ENCODE results near the gene BANP. TPM values are rescaled to one million over a fixed set of nuclear protein-coding genes. Genes with fewer than 3 reads are reported as not detected.
"Not testable (repeated sequence)": the region's sequence is repeated elsewhere in the genome, so short reads cannot be mapped to it uniquely, and the experiment has no call there.

BANP gene
- total RNA-seq, 1 donor from 2014 or later = 40.8 TPM

GRCh38 chr16:88090377-88091175 is 139.3 kb downstream of the BANP start:
- H3K27ac Mint-ChIP-seq; H3K4me1 Mint-ChIP-seq (ENCODE audit: low read depth); H3K36me3 Mint-ChIP-seq (ENCODE audit: low read depth); DNase-seq (ENCODE audit: low spot score); H3K4me3 Mint-ChIP-seq (ENCODE audit: low read depth); H3K9me3 Mint-ChIP-seq; intact Hi-C loops (cut with micrococcal nuclease); H3K27me3 Mint-ChIP-seq (ENCODE audit: low read depth): not testable (repeated sequence)

DNA sequence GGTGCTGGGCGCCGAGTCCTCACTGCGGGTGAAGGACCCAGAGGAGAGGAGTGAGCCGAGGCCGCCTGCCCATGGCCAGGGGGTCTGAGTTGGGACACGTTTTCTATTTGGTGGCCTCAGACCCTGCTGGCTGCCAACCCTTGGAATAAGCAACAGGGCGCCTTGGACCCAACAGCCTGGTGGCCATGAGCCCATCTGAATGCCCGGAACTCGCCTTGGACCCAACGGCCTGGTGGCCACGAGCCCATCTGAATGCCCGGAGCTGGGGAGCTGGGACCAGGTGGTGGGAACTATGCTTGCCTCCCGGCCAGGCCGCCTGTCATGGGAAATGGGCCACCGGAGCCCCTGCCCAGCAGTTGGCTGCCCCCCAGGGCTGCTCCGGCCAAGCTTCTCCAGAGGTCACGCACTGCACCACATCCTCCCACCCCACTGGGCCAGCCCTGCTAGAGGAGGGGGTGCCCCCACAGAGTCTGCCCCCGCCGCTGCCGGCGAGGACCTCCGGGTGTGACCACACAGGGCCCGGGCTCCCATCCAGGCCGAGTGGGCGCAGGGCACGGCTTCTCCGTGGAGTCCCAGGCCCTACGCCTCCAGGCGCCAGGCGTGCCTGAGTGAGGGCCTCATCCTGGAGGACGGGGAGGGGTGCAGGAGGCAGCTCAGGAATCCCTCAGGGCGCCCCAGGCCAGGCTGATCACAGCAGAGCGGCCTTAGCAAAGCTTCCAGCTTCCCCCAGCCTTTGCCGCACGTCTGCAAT is 140.2 kb downstream of the BANP start:
- H3K27ac Mint-ChIP-seq; H3K9me3 Mint-ChIP-seq; intact Hi-C loops (cut with micrococcal nuclease); H3K36me3 Mint-ChIP-seq (ENCODE audit: low read depth); H3K27me3 Mint-ChIP-seq (ENCODE audit: low read depth); DNase-seq (ENCODE audit: low spot score); H3K4me3 Mint-ChIP-seq (ENCODE audit: low read depth); H3K4me1 Mint-ChIP-seq (ENCODE audit: low read depth): not testable (repeated sequence)

DNA sequence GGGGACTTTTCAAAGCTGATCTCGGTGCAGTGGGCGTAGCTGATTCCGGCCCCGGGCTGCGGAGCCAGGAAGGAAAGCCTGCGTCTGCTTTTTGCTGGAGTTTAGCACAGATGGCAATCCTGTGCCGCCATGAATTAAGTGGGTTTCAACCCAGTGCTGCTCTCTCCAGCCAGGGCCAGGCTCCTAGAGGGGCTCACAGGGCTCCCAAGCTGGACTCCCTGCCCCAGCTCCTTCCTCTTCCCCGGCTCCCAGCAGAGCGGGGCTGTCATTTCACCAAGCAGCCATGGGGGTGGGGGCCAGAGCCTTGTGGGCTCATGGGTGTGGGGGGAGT is 140.7 kb downstream of the BANP start:
- intact Hi-C loops (cut with micrococcal nuclease); DNase-seq (ENCODE audit: low spot score); H3K27ac Mint-ChIP-seq; H3K4me3 Mint-ChIP-seq (ENCODE audit: low read depth); H3K4me1 Mint-ChIP-seq (ENCODE audit: low read depth); H3K27me3 Mint-ChIP-seq (ENCODE audit: low read depth); H3K36me3 Mint-ChIP-seq (ENCODE audit: low read depth): not testable (repeated sequence)
- H3K9me3 Mint-ChIP-seq = peaks cover 10% of the 10 kb centered on the region

DNA sequence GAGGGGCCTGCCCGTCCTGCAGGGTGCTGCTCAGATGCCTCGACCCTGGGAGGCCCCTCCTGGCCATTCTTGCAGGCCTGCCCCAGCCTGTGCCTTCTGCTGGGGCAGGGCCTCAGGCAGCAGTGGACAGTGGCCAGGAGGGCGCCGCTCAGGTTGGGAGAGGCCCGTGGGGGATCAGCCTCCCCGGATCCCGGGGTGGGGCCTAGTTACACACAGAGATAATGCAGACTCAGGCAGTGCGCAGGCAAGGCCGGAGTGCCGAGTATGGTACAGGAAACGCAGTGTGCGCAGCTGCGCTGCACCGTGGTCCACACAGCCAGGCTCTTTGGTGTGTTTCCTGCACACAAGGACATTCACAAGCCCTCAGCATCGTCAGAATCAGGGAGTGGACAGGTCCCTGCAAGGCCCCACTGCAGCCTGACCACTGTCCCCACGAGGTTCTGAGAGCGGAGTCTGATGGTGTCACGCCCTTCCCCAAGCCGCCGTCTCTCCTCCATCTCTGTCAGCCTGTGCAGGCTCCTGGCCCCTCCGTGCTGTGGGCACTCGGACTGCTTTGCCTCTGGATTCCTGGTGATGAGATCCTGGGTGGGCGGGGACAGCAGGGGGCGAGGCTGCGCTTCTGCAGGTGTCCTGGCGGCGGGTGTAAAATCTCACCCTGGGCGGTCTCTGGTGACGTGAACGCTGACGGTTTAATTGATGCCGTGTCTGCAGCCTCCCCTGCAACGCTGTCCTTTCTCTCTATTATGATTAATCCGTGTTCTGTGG is 141.7 kb downstream of the BANP start:
- H3K27ac Mint-ChIP-seq; H3K27me3 Mint-ChIP-seq (ENCODE audit: low read depth); H3K4me3 Mint-ChIP-seq (ENCODE audit: low read depth); H3K4me1 Mint-ChIP-seq (ENCODE audit: low read depth); intact Hi-C loops (cut with micrococcal nuclease); H3K36me3 Mint-ChIP-seq (ENCODE audit: low read depth); DNase-seq (ENCODE audit: low spot score): not testable (repeated sequence)
- H3K9me3 Mint-ChIP-seq = peaks cover 14% of the 10 kb centered on the region

DNA sequence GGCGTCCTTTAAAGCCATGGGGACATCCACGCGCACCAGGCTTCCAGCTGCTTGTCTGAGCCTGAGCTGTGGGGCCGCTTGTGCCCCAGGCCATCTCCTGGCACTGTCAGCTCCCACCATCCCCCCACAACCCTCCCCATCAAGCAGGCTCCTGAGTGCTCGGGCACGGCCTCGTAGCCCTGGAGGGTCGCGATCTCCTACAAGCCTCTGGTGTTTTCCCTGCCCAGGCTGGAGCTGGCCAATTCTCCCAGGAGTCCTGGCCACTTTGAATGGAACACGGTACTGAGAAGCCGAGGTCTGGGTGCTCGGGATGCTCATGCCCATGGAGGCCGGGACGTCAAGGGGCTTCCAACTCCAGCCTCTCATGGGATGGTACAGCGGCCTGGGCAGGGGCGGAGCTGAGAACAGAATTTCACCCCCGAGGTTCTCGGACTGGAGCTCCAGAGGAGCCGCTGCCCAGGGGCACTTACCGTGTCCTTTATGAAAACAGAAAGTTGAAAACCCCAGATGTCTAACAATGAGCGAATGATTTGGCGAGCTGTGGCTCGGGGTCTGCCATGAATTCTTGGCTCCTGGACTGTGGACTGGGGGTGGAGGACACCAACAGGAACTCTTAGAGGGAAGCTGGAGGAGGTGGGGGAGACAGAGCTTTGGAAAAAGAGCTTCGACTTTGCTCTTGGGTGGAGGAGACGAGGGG is 142.5 kb downstream of the BANP start:
- not testable (repeated sequence) for H3K27ac Mint-ChIP-seq; H3K27me3 Mint-ChIP-seq (ENCODE audit: low read depth); H3K4me3 Mint-ChIP-seq (ENCODE audit: low read depth)

GRCh38 chr16:88094253-88094575 is 143.0 kb downstream of the BANP start:
- H3K4me1 Mint-ChIP-seq (ENCODE audit: low read depth); DNase-seq (ENCODE audit: low spot score); H3K4me3 Mint-ChIP-seq (ENCODE audit: low read depth); intact Hi-C loops (cut with micrococcal nuclease); H3K36me3 Mint-ChIP-seq (ENCODE audit: low read depth); H3K27me3 Mint-ChIP-seq (ENCODE audit: low read depth); H3K27ac Mint-ChIP-seq: not testable (repeated sequence)
- peaks cover 23% of the 10 kb centered on the region for H3K9me3 Mint-ChIP-seq

More for the DNA sequence above, 142.5 kb downstream of the BANP start:
- DNase-seq (ENCODE audit: low spot score); H3K4me1 Mint-ChIP-seq (ENCODE audit: low read depth); H3K36me3 Mint-ChIP-seq (ENCODE audit: low read depth); intact Hi-C loops (cut with micrococcal nuclease): not testable (repeated sequence)
- peaks cover 20% of the 10 kb centered on the region for H3K9me3 Mint-ChIP-seq

GRCh38 chr16:88094900-88095299 is 143.7 kb downstream of the BANP start:
- H3K36me3 Mint-ChIP-seq (ENCODE audit: low read depth); H3K4me1 Mint-ChIP-seq (ENCODE audit: low read depth); intact Hi-C loops (cut with micrococcal nuclease); DNase-seq (ENCODE audit: low spot score); H3K4me3 Mint-ChIP-seq (ENCODE audit: low read depth); H3K27me3 Mint-ChIP-seq (ENCODE audit: low read depth); H3K27ac Mint-ChIP-seq: not testable (repeated sequence)
- peaks cover 23% of the 10 kb centered on the region for H3K9me3 Mint-ChIP-seq

DNA sequence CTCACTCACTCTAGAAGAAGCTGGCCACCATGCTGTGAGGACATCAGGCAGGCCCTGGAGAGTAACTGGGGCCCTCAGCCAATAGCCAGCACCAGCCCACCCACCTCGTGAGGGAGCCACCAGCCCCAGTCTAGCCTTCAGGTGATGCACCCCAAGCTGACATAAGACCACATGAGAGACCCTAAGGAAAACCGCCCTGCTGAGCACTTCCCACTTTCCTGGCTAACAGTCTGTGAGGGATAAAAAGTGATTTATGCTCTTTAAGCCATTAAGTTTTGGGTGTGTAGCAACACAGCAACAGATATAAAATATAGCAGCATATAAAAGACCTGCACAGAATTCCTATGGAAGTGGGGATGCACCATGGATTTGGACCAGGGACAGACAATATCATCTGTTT is 145.4 kb downstream of the BANP start:
- H3K36me3 Mint-ChIP-seq (ENCODE audit: low read depth); H3K4me1 Mint-ChIP-seq (ENCODE audit: low read depth); H3K27me3 Mint-ChIP-seq (ENCODE audit: low read depth); H3K4me3 Mint-ChIP-seq (ENCODE audit: low read depth); DNase-seq (ENCODE audit: low spot score); H3K27ac Mint-ChIP-seq; intact Hi-C loops (cut with micrococcal nuclease): not testable (repeated sequence)
- peaks cover 23% of the 10 kb centered on the region for H3K9me3 Mint-ChIP-seq

DNA sequence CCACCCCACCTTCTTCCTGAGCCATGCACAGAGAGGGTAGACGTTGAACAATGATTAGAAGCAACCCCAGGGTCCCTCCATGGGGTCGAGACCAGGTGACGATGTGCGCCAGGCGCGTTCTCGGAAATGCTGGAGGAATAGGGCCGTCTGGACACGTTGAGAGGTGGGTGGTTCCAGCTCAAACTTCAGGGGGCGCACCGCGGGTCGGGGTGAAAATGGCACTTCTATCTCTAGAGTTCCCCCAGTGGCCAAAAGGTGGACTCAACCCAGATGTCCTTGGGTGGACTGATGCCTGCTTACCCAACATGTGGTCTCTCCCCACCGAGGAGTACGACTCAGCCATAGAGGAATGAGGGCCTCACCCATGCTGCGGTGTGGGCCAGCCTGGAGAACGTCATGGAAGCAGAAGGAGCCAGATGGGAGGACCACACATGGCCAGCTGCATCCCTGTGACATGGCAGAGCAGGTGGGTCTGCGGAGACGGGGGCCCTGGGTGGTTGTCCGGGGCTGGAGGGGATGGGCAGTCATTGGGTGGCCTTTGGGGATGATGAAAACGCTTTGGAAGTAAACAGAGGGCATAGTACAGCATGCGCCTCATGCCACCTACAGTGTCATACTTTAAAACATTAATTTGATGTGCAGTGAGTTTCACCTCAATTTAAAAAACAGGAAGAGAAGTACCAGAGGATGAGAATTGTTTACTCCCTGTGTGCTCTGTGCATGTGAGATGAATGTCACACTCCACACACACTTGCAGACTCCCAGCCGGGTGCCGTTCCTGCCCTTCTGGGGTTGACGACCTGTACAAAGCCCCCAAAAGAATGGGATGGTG is 147.7 kb downstream of the BANP start:
- intact Hi-C loops (cut with micrococcal nuclease); H3K27me3 Mint-ChIP-seq (ENCODE audit: low read depth); H3K4me3 Mint-ChIP-seq (ENCODE audit: low read depth); H3K4me1 Mint-ChIP-seq (ENCODE audit: low read depth); DNase-seq (ENCODE audit: low spot score); H3K27ac Mint-ChIP-seq; H3K36me3 Mint-ChIP-seq (ENCODE audit: low read depth): not testable (repeated sequence)
- H3K9me3 Mint-ChIP-seq = peaks cover 23% of the 10 kb centered on the region

GRCh38 chr16:88099563-88099890 is 148.3 kb downstream of the BANP start:
- H3K27me3 Mint-ChIP-seq (ENCODE audit: low read depth) = peaks cover 3% of the 10 kb centered on the region
- H3K9me3 Mint-ChIP-seq = peaks cover 23% of the 10 kb centered on the region
- no peak overlapping the region for H3K27ac Mint-ChIP-seq
- no peaks in the 10 kb centered on the region for H3K36me3 Mint-ChIP-seq (ENCODE audit: low read depth)
- DNase-seq (ENCODE audit: low spot score) = no peak
- no peak overlapping the region for H3K4me3 Mint-ChIP-seq (ENCODE audit: low read depth)
- no peaks in the 10 kb centered on the region for H3K4me1 Mint-ChIP-seq (ENCODE audit: low read depth)
- intact Hi-C loops (cut with micrococcal nuclease) = no loop called here

DNA sequence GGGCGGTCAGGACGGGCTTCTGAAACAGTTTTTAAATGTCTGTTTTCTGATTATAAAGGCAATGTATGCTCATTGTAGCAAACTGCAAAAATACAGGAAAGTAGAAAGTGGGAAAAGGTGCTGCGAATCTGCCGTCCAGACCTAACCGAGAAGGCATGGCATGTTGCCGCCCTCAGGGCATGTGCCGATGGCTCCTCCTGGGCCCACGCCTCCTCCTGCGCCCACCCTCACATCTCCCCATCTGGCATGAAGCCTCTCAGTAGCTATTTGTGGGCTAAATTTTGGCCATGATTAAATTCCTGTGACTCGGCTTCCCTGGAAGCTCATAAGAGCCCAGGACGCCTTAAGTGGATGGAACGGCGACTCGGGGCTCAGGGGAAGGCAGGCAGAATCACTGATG is 148.7 kb downstream of the BANP start:
- H3K27ac Mint-ChIP-seq; H3K27me3 Mint-ChIP-seq (ENCODE audit: low read depth); H3K36me3 Mint-ChIP-seq (ENCODE audit: low read depth); H3K4me1 Mint-ChIP-seq (ENCODE audit: low read depth); intact Hi-C loops (cut with micrococcal nuclease); H3K4me3 Mint-ChIP-seq (ENCODE audit: low read depth); DNase-seq (ENCODE audit: low spot score): not testable (repeated sequence)
- H3K9me3 Mint-ChIP-seq = peaks cover 23% of the 10 kb centered on the region
